ENCODE measurements around the gene CDK14.
"Not testable (repeated sequence)": the region's sequence is repeated elsewhere in the genome, so short reads cannot be mapped to it uniquely, and the experiment has no call there.

CDK14 gene

GRCh38 chr7:91165846-91166230 lies 569.7 kb downstream of the CDK14 start:
- in situ Hi-C loops (cut with MboI; ENCODE audit: low sequenced_read_pairs) = no loop called here
- Histone ChIP-seq H3K4me3 (no peak overlapping the region), H3K4me1 (peaks cover 4% of the 10 kb centered on the region), H3K9me3 (no peaks in the 10 kb centered on the region), H3K27me3 (ENCODE audit: low read depth) (no peaks in the 10 kb centered on the region), H3K36me3 (replicated peaks) (no peaks in the 10 kb centered on the region)
- no peak for DNase-seq (ENCODE audit: low spot score in 2 of 2)

GRCh38 chr7:91168871-91169829 lies 573.0 kb downstream of the CDK14 start:
- Histone ChIP-seq H3K27me3 (ENCODE audit: low read depth) (no peaks in the 10 kb centered on the region), H3K9me3 (no peaks in the 10 kb centered on the region), H3K4me1 (peaks cover 4% of the 10 kb centered on the region), H3K36me3 (replicated peaks) (no peaks in the 10 kb centered on the region), H3K4me3 (no peak overlapping the region)
- no peak for DNase-seq (ENCODE audit: low spot score in 2 of 2)
- in situ Hi-C loops (cut with MboI; ENCODE audit: low sequenced_read_pairs) = no loop called here

DNA sequence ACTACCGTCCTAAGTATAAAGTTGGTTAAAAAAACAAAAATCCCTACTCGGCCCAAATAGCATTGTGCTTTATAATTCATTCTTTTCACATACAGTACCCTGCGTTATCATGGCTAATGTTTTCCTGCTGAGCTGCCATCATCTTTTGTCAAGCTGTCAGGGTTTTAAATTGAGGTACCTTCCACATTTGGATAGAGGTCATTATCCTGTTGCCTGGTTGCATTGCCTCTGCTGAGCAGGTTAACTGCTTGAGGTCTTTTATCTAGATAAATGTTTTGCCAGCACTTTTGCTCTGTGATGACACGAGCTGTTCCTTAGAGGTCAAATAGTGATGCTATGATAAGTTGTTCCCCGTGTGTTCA lies 573.7 kb downstream of the CDK14 start:
- Histone ChIP-seq H3K9me3 (no peaks in the 10 kb centered on the region), H3K27me3 (ENCODE audit: low read depth) (no peaks in the 10 kb centered on the region), H3K4me1 (peaks cover 4% of the 10 kb centered on the region), H3K4me3 (no peak overlapping the region), H3K36me3 (replicated peaks) (no peaks in the 10 kb centered on the region)
- DNase-seq (ENCODE audit: low spot score in 2 of 2) = no peak
- in situ Hi-C loops (cut with MboI; ENCODE audit: low sequenced_read_pairs) = no loop called here

GRCh38 chr7:91173265-91173664 lies 577.1 kb downstream of the CDK14 start:
- H3K4me3 ChIP-seq; H3K9me3 ChIP-seq; H3K27me3 ChIP-seq (ENCODE audit: low read depth): not testable (repeated sequence)

GRCh38 chr7:91180746-91181145 lies 584.6 kb downstream of the CDK14 start:
- Histone ChIP-seq H3K27me3 (ENCODE audit: low read depth) (no peaks in the 10 kb centered on the region), H3K9me3 (no peaks in the 10 kb centered on the region), H3K36me3 (replicated peaks) (no peaks in the 10 kb centered on the region), H3K4me1 (no peaks in the 10 kb centered on the region), H3K4me3 (no peak overlapping the region)
- no peak for DNase-seq (ENCODE audit: low spot score in 2 of 2)
- in situ Hi-C loops (cut with MboI; ENCODE audit: low sequenced_read_pairs) = no loop called here

More at GRCh38 chr7:91173265-91173664, 577.1 kb downstream of the CDK14 start:
- in situ Hi-C loops (cut with MboI; ENCODE audit: low sequenced_read_pairs); DNase-seq (ENCODE audit: low spot score in 2 of 2); H3K36me3 ChIP-seq (replicated peaks); H3K4me1 ChIP-seq: not testable (repeated sequence)

- Histone ChIP-seq H3K4me1 (no peaks in the 10 kb centered on the region), H3K9me3 (no peaks in the 10 kb centered on the region), H3K4me3 (no peak overlapping the region), H3K36me3 (replicated peaks) (no peaks in the 10 kb centered on the region), H3K27me3 (ENCODE audit: low read depth) (no peaks in the 10 kb centered on the region)
- no peak for DNase-seq (ENCODE audit: low spot score in 2 of 2)
- in situ Hi-C loops (cut with MboI; ENCODE audit: low sequenced_read_pairs) = no loop called here
Observed at GRCh38 chr7:91181949-91182348, 585.8 kb downstream of the CDK14 start.

- DNase-seq (ENCODE audit: low spot score in 2 of 2) = no peak
- H3K9me3 ChIP-seq = no peaks in the 10 kb centered on the region
- no peaks in the 10 kb centered on the region for H3K27me3 ChIP-seq (ENCODE audit: low read depth)
- in situ Hi-C loops (cut with MboI; ENCODE audit: low sequenced_read_pairs) = no loop called here
- no peaks in the 10 kb centered on the region for H3K36me3 ChIP-seq (replicated peaks)
- H3K4me3 ChIP-seq = no peak overlapping the region
- H3K4me1 ChIP-seq = no peaks in the 10 kb centered on the region
Observed at GRCh38 chr7:91182819-91183764, 587.0 kb downstream of the CDK14 start.

GRCh38 chr7:91185771-91186170 lies 589.6 kb downstream of the CDK14 start:
- DNase-seq (ENCODE audit: low spot score in 2 of 2) = no peak
- no peaks in the 10 kb centered on the region for H3K9me3 ChIP-seq
- in situ Hi-C loops (cut with MboI; ENCODE audit: low sequenced_read_pairs) = no loop called here
- H3K4me1 ChIP-seq = no peaks in the 10 kb centered on the region
- H3K4me3 ChIP-seq = no peak overlapping the region
- no peaks in the 10 kb centered on the region for H3K36me3 ChIP-seq (replicated peaks)
- no peaks in the 10 kb centered on the region for H3K27me3 ChIP-seq (ENCODE audit: low read depth)

GRCh38 chr7:91187061-91187460 lies 590.9 kb downstream of the CDK14 start:
- Histone ChIP-seq H3K4me3 (no peak overlapping the region), H3K36me3 (replicated peaks) (no peaks in the 10 kb centered on the region), H3K9me3 (no peaks in the 10 kb centered on the region), H3K27me3 (ENCODE audit: low read depth) (no peaks in the 10 kb centered on the region), H3K4me1 (no peaks in the 10 kb centered on the region)
- in situ Hi-C loops (cut with MboI; ENCODE audit: low sequenced_read_pairs) = no loop called here
- DNase-seq (ENCODE audit: low spot score in 2 of 2) = no peak

DNA sequence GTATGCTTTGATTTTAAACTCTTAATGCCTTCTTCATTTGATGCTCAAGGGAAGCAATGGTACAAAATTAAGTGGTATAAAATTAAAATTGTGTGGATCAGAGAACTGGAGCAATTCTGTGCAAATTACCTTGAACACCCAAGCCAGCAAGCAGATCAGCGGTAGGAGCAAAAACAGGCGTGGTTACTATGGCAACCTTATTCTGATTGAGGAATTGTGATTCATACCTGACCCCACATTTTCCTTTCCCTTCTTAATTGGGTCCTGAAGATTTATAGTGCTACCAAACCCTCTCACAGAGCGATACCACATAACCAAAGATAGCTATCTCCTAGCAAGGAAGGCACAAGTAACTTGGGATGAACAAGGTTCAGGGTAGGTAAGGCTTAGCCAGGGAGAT lies 595.6 kb downstream of the CDK14 start:
- in situ Hi-C loops (cut with MboI; ENCODE audit: low sequenced_read_pairs) = no loop called here
- H3K36me3 ChIP-seq (replicated peaks) = no peaks in the 10 kb centered on the region
- DNase-seq (ENCODE audit: low spot score in 2 of 2) = no peak
- no peaks in the 10 kb centered on the region for H3K9me3 ChIP-seq
- no peak overlapping the region for H3K4me3 ChIP-seq
- H3K27me3 ChIP-seq (ENCODE audit: low read depth) = no peaks in the 10 kb centered on the region; the same call in 1 of the 2 replicates
- H3K4me1 ChIP-seq = no peaks in the 10 kb centered on the region

- no peaks in the 10 kb centered on the region for H3K9me3 ChIP-seq
- no peaks in the 10 kb centered on the region; the same call in 1 of the 2 replicates for H3K27me3 ChIP-seq (ENCODE audit: low read depth)
- no peaks in the 10 kb centered on the region for H3K4me1 ChIP-seq
- no peak overlapping the region for H3K4me3 ChIP-seq
- no peaks in the 10 kb centered on the region for H3K36me3 ChIP-seq (replicated peaks)
- in situ Hi-C loops (cut with MboI; ENCODE audit: low sequenced_read_pairs) = no loop called here
- DNase-seq (ENCODE audit: low spot score in 2 of 2) = no peak
Observed at GRCh38 chr7:91193141-91193540, 597.0 kb downstream of the CDK14 start.

DNA sequence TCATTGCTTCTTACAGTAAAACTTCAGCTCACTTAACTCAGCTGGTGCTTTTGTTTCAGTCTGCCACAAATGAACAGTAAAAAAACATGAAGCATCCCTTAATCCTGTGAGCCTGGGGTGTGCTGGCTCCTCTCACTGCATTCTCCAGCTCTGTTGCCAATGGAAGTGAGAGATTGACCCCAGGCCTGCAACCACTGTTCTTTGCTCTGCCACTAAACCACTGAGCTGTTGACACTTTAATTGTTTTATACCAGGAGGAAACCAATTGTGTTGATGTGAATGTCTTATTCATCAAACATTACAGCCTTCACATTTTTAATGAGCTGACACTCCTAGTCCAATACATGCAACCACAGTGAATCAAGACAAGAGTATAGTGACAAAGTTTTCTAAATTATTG lies 598.7 kb downstream of the CDK14 start:
- DNase-seq (ENCODE audit: low spot score in 2 of 2) = no peak
- no peak overlapping the region for H3K4me3 ChIP-seq

DNA sequence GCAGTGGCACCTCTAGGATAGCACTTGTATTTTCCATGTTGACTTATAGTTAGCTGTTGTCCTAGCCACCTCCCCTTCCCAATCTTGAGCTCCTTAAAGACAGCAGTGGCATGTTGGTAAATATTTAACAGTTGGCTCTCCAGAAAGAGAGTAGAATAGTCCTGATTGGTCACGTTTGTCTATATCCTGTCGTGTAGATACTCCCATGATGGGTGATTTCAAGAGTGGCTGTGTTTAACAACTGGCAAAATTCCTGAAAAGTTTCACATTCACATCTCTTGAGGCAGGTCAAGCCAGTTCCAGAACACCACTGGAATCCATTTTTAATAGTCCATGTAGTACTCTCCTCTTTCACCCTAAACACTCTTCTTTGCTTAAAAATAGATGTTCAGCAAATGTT lies 599.9 kb downstream of the CDK14 start:
- Histone ChIP-seq H3K4me3 (no peak overlapping the region), H3K27me3 (ENCODE audit: low read depth) (no peaks in the 10 kb centered on the region; the same call in 1 of the 2 replicates), H3K4me1 (no peaks in the 10 kb centered on the region), H3K36me3 (replicated peaks) (no peaks in the 10 kb centered on the region), H3K9me3 (no peaks in the 10 kb centered on the region)
- no peak for DNase-seq (ENCODE audit: low spot score in 2 of 2)
- in situ Hi-C loops (cut with MboI; ENCODE audit: low sequenced_read_pairs) = no loop called here

More for the DNA sequence above, 598.7 kb downstream of the CDK14 start:
- H3K36me3 ChIP-seq (replicated peaks) = no peaks in the 10 kb centered on the region
- H3K4me1 ChIP-seq = no peaks in the 10 kb centered on the region
- in situ Hi-C loops (cut with MboI; ENCODE audit: low sequenced_read_pairs) = no loop called here
- H3K9me3 ChIP-seq = no peaks in the 10 kb centered on the region
- no peaks in the 10 kb centered on the region; the same call in 1 of the 2 replicates for H3K27me3 ChIP-seq (ENCODE audit: low read depth)

DNA sequence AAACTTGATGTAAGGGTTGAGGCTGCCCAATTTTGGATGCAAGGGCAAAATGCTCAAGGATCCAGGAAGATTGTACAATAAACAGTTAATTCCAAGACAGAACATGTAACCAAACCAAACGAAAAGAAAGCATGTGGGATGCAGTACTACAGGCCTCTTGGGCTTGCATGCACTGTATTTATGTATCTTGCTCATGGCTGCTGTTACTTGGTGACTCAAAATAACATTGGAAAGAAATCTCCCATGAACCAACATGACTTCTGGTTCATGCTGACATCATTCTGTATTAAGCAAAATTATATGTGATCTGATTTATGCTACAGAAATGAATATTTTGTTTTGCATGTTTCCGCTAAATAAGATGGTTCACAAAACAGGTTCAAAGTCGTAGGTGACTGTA lies 602.2 kb downstream of the CDK14 start:
- Histone ChIP-seq H3K4me1 (no peaks in the 10 kb centered on the region), H3K4me3 (no peak overlapping the region), H3K27me3 (ENCODE audit: low read depth) (no peaks in the 10 kb centered on the region; the same call in 1 of the 2 replicates), H3K9me3 (no peaks in the 10 kb centered on the region), H3K36me3 (replicated peaks) (no peaks in the 10 kb centered on the region)
- in situ Hi-C loops (cut with MboI; ENCODE audit: low sequenced_read_pairs) = no loop called here
- no peak for DNase-seq (ENCODE audit: low spot score in 2 of 2)

Data from HAP-1 (cell line).